HEK293 (cell line): ENCODE measurements around the gene DCDC2B.

Experiments
- GLI4 ChIP-seq: fragments of 450-650 bp; formaldehyde crosslinking; IDR thresholded peaks from 2 replicates; pipeline ENCODE4 v1.5.1; 2016; ENCODE audit warnings: missing biosample characterization, missing genetic modification characterization
- HOXA7 ChIP-seq: sonication (generic); formaldehyde crosslinking; IDR thresholded peaks from 2 replicates; pipeline ENCODE4 v1.8.1; 2022; ENCODE audit warnings: missing genetic modification reagents, borderline replicate concordance
- HOXC10 ChIP-seq: sonication (generic); formaldehyde crosslinking; IDR thresholded peaks from 2 replicates; pipeline ENCODE4 v1.8.1; 2023; ENCODE audit warnings: mild to moderate bottlenecking, missing genetic modification reagents
- MYNN ChIP-seq: fragments of 450-650 bp; formaldehyde crosslinking; IDR thresholded peaks from 2 replicates; pipeline ENCODE4 v1.5.1; 2016; ENCODE audit warnings: missing biosample characterization, missing genetic modification characterization, borderline replicate concordance
- RBAK ChIP-seq: fragments of 450-650 bp; formaldehyde crosslinking; IDR thresholded peaks from 2 replicates; pipeline ENCODE4 v1.5.1; 2016; ENCODE audit warnings: missing biosample characterization, missing genetic modification characterization
- SALL2 ChIP-seq: fragments of 450-650 bp; formaldehyde crosslinking; IDR thresholded peaks from 2 replicates; pipeline ENCODE4 v1.5.0; 2017; ENCODE audit warnings: missing biosample characterization, mild to moderate bottlenecking, missing genetic modification characterization, borderline replicate concordance
- YY1 ChIP-seq: fragments of 450-650 bp; formaldehyde crosslinking; IDR thresholded peaks from 2 replicates; pipeline ENCODE4 v1.5.1; 2018; ENCODE audit warnings: missing biosample characterization, missing genetic modification characterization
- ZBTB17 ChIP-seq: fragments of 450-650 bp; formaldehyde crosslinking; IDR thresholded peaks from 2 replicates; pipeline ENCODE4 v1.5.1; 2016; ENCODE audit warnings: missing biosample characterization, missing genetic modification characterization
- ZBTB49 ChIP-seq: fragments of 450-650 bp; formaldehyde crosslinking; IDR thresholded peaks from 2 replicates; pipeline ENCODE4 v1.5.1; 2016; ENCODE audit warnings: missing biosample characterization, missing genetic modification characterization, low read depth
- ZFHX2 ChIP-seq: fragments of 450-650 bp; formaldehyde crosslinking; conservative IDR thresholded peaks from 2 replicates; pipeline ENCODE4 v1.5.1; 2016; ENCODE audit warnings: missing biosample characterization, missing genetic modification characterization
- ZFP37 ChIP-seq: fragments of 450-650 bp; formaldehyde crosslinking; IDR thresholded peaks from 2 replicates; pipeline ENCODE4 v1.5.1; 2016; ENCODE audit warnings: missing biosample characterization, missing genetic modification characterization
- ZFP41 ChIP-seq: fragments of 450-650 bp; formaldehyde crosslinking; IDR thresholded peaks from 2 replicates; pipeline ENCODE4 v1.5.1; 2016; ENCODE audit warnings: missing biosample characterization, missing genetic modification characterization, borderline replicate concordance
- ZNF138 ChIP-seq: fragments of 450-650 bp; formaldehyde crosslinking; IDR thresholded peaks from 2 replicates; pipeline ENCODE4 v1.5.1; 2016; ENCODE audit warnings: missing biosample characterization, missing genetic modification characterization, borderline replicate concordance
- ZNF169 ChIP-seq: fragments of 450-650 bp; formaldehyde crosslinking; IDR thresholded peaks from 2 replicates; pipeline ENCODE4 v1.5.1; 2016; ENCODE audit warnings: missing biosample characterization, missing genetic modification characterization
- ZNF24 ChIP-seq: fragments of 450-650 bp; formaldehyde crosslinking; IDR thresholded peaks from 2 replicates; pipeline ENCODE4 v1.5.1; 2016; ENCODE audit warnings: missing biosample characterization, missing genetic modification characterization
- ZNF292 ChIP-seq: fragments of 450-650 bp; formaldehyde crosslinking; IDR thresholded peaks from 2 replicates; pipeline ENCODE4 v1.5.1; 2016; ENCODE audit warnings: low read depth, missing biosample characterization, missing genetic modification characterization, borderline replicate concordance
- ZNF302 ChIP-seq: fragments of 450-650 bp; formaldehyde crosslinking; IDR thresholded peaks from 2 replicates; pipeline ENCODE4 v1.5.1; 2016; ENCODE audit warnings: missing biosample characterization, missing genetic modification characterization, low read depth
- ZNF335 ChIP-seq: fragments of 450-650 bp; formaldehyde crosslinking; conservative IDR thresholded peaks from 2 replicates; pipeline ENCODE4 v1.5.1; 2016; ENCODE audit warnings: missing biosample characterization, missing genetic modification characterization
- ZNF341 ChIP-seq: fragments of 450-650 bp; formaldehyde crosslinking; IDR thresholded peaks from 2 replicates; pipeline ENCODE4; 2016; ENCODE audit warnings: low read depth, missing biosample characterization, missing genetic modification characterization
- ZNF544 ChIP-seq: fragments of 450-650 bp; formaldehyde crosslinking; IDR thresholded peaks from 2 replicates; pipeline ENCODE4 v1.5.0; 2017; ENCODE audit warnings: missing biosample characterization, missing genetic modification characterization
- ZNF561 ChIP-seq: fragments of 450-650 bp; IDR thresholded peaks from 2 replicates; pipeline ENCODE4 v1.5.1; 2018; ENCODE audit warnings: missing biosample characterization, missing genetic modification characterization, borderline replicate concordance
- ZNF76 ChIP-seq: fragments of 450-650 bp; formaldehyde crosslinking; IDR thresholded peaks from 2 replicates; pipeline ENCODE4; 2016; ENCODE audit warnings: low read depth, missing biosample characterization, missing genetic modification characterization, borderline replicate concordance
- ZNF791 ChIP-seq: fragments of 450-650 bp; formaldehyde crosslinking; IDR thresholded peaks from 2 replicates; pipeline ENCODE4 v1.5.1; 2016; ENCODE audit warnings: missing biosample characterization, missing genetic modification characterization
- ZNF792 ChIP-seq: fragments of 450-650 bp; formaldehyde crosslinking; IDR thresholded peaks from 2 replicates; pipeline ENCODE4 v1.5.1; 2016; ENCODE audit warnings: missing biosample characterization, missing genetic modification characterization
- ZXDB ChIP-seq: fragments of 450-650 bp; formaldehyde crosslinking; IDR thresholded peaks from 2 replicates; pipeline ENCODE4 v1.5.1; 2016; ENCODE audit warnings: missing biosample characterization, missing genetic modification characterization
- TF ChIP-seq, protein P1 (sequence below): sonication (generic); formaldehyde crosslinking; IDR thresholded peaks from 2 replicates; pipeline ENCODE4 v1.8.1; 2022; ENCODE audit warnings: mild to moderate bottlenecking, moderate library complexity, missing genetic modification reagents
- TF ChIP-seq, protein P2 (sequence below): fragments of 450-650 bp; formaldehyde crosslinking; IDR thresholded peaks from 2 replicates; pipeline ENCODE4 v1.5.1; 2016; ENCODE audit warnings: missing biosample characterization, missing genetic modification characterization
- TF ChIP-seq, protein P3 (sequence below): fragments of 450-650 bp; formaldehyde crosslinking; IDR thresholded peaks from 2 replicates; pipeline ENCODE4 v1.5.1; 2016; ENCODE audit warnings: missing biosample characterization, missing genetic modification characterization, borderline replicate concordance

DCDC2B gene

DNA sequence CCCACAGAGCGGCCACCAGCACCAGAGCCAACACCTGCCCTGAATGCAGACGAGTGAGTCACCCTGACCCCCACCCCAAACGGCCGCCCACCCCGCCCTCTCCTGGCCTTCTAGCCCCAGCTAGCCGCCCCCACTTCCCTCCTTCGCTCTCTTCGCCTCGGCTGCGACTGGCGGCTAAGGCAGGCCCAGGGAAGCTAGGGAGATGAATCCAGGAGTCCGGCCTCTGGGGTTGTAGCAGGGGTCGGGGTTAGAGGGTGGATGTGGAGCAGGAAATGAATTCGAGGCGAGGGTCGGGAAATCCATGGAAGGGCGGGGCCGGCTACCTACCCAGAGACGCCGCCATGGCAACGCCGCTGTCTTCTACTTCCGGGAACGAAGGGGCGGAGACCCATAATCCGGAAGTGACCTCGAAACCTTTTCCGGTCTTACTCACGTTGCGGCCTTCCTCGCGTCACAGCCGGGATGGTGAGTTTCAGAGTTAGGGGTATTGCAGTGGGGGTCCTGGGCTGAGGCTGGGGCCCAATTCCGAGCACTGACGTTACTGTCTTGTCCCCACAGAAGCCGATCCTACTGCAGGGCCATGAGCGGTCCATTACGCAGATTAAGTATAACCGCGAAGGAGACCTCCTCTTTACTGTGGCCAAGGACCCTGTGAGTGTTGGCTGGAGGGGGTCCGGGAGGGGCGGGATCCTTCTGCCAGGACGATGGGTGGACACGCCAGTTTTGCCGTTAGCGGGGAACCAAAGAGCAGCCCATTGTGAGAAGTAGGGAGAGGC is 13.3 kb downstream of the DCDC2B start, which contains the start of the genes EIF3I and TMEM234 (continued):
- no peak for TF ChIP-seq ZNF169 (tag by site-specific recombination)
- no peak for TF ChIP-seq ZNF138 (tag by site-specific recombination)
- 0 out of 2 replicates have a peak, but pooled peaks have one; percentile 28 for TF ChIP-seq ZBTB17
- peak; percentile 80 for TF ChIP-seq ZNF335 (tag by site-specific recombination)
- TF ChIP-seq RBAK (tag by site-specific recombination) = no peak
- TF ChIP-seq ZBTB49 (tag by site-specific recombination) = no peak
- no peak for TF ChIP-seq SALL2 (tag by site-specific recombination)
- no peak for TF ChIP-seq ZNF792 (tag by site-specific recombination)
- TF ChIP-seq YY1 (tag by site-specific recombination) = no peak
- no peak for TF ChIP-seq ZNF544
- TF ChIP-seq ZNF302 (tag by site-specific recombination) = no peak
- TF ChIP-seq, protein P1, sequence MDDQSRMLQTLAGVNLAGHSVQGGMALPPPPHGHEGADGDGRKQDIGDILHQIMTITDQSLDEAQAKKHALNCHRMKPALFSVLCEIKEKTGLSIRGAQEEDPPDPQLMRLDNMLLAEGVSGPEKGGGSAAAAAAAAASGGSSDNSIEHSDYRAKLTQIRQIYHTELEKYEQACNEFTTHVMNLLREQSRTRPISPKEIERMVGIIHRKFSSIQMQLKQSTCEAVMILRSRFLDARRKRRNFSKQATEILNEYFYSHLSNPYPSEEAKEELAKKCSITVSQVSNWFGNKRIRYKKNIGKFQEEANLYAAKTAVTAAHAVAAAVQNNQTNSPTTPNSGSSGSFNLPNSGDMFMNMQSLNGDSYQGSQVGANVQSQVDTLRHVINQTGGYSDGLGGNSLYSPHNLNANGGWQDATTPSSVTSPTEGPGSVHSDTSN (CRISPR knock-in tag) = no peak
- TF ChIP-seq ZFHX2 = peak; percentile 89
- no peak for TF ChIP-seq MYNN
- no peak for TF ChIP-seq ZFP37 (tag by site-specific recombination)
- no peak for TF ChIP-seq HOXC10 (CRISPR knock-in tag)
- no peak for TF ChIP-seq GLI4
- TF ChIP-seq, protein P2, sequence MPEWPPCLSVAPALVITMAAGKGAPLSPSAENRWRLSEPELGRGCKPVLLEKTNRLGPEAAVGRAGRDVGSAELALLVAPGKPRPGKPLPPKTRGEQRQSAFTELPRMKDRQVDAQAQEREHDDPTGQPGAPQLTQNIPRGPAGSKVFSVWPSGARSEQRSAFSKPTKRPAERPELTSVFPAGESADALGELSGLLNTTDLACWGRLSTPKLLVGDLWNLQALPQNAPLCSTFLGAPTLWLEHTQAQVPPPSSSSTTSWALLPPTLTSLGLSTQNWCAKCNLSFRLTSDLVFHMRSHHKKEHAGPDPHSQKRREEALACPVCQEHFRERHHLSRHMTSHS (tag by site-specific recombination) = no peak
- TF ChIP-seq ZXDB = peak; percentile 73
- TF ChIP-seq ZNF76 (tag by site-specific recombination) = peak; percentile 66; the same call in 1 of the 2 replicates
- no peak; the same call in 1 of the 2 replicates for TF ChIP-seq ZNF561 (tag by site-specific recombination)
- TF ChIP-seq ZFP41 (tag by site-specific recombination) = no peak
- no peak for TF ChIP-seq ZNF292
- no peak for TF ChIP-seq HOXA7 (CRISPR knock-in tag)
- TF ChIP-seq, protein P3, sequence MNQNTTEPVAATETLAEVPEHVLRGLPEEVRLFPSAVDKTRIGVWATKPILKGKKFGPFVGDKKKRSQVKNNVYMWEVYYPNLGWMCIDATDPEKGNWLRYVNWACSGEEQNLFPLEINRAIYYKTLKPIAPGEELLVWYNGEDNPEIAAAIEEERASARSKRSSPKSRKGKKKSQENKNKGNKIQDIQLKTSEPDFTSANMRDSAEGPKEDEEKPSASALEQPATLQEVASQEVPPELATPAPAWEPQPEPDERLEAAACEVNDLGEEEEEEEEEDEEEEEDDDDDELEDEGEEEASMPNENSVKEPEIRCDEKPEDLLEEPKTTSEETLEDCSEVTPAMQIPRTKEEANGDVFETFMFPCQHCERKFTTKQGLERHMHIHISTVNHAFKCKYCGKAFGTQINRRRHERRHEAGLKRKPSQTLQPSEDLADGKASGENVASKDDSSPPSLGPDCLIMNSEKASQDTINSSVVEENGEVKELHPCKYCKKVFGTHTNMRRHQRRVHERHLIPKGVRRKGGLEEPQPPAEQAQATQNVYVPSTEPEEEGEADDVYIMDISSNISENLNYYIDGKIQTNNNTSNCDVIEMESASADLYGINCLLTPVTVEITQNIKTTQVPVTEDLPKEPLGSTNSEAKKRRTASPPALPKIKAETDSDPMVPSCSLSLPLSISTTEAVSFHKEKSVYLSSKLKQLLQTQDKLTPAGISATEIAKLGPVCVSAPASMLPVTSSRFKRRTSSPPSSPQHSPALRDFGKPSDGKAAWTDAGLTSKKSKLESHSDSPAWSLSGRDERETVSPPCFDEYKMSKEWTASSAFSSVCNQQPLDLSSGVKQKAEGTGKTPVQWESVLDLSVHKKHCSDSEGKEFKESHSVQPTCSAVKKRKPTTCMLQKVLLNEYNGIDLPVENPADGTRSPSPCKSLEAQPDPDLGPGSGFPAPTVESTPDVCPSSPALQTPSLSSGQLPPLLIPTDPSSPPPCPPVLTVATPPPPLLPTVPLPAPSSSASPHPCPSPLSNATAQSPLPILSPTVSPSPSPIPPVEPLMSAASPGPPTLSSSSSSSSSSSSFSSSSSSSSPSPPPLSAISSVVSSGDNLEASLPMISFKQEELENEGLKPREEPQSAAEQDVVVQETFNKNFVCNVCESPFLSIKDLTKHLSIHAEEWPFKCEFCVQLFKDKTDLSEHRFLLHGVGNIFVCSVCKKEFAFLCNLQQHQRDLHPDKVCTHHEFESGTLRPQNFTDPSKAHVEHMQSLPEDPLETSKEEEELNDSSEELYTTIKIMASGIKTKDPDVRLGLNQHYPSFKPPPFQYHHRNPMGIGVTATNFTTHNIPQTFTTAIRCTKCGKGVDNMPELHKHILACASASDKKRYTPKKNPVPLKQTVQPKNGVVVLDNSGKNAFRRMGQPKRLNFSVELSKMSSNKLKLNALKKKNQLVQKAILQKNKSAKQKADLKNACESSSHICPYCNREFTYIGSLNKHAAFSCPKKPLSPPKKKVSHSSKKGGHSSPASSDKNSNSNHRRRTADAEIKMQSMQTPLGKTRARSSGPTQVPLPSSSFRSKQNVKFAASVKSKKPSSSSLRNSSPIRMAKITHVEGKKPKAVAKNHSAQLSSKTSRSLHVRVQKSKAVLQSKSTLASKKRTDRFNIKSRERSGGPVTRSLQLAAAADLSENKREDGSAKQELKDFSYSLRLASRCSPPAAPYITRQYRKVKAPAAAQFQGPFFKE (tag by site-specific recombination) = no peak
- TF ChIP-seq ZNF791 (tag by site-specific recombination) = no peak
- peak; percentile 44; the same call in 1 of the 2 replicates for TF ChIP-seq ZNF341 (tag by site-specific recombination)
- TF ChIP-seq ZNF24 (tag by site-specific recombination) = no peak
